Central memory CD4-positive, alpha-beta T cell (primary cell): ENCODE data around the gene CD86.

Source experiments
- DNase-seq: peaks from one replicate; pipeline ENCODE4 v3.0.0; 2022

The CD86 gene

GRCh38 chr3:122060040-122060698, 5.0 kb downstream of the CD86 start:
- DNase-seq, result no peak

DNA sequence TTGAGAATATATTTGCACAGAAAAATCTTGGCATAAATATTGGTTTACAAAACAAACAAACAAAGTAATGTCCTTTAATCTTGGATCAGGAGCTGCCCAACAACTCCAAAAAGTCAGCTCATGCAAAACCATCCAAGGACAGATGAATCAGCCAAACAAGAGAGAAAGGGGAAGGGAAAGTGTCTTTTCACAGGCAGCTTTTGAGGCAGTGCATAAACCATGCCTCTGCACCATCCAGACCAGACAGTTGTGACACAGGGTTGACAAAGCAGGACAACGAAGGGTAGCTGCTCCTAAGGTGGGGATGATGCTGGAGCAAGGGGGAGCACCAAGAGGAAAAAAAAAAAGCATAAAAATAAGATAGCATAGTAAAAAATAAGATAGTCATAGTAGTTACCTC, 8.7 kb downstream of the CD86 start:
- no peak for DNase-seq

DNA sequence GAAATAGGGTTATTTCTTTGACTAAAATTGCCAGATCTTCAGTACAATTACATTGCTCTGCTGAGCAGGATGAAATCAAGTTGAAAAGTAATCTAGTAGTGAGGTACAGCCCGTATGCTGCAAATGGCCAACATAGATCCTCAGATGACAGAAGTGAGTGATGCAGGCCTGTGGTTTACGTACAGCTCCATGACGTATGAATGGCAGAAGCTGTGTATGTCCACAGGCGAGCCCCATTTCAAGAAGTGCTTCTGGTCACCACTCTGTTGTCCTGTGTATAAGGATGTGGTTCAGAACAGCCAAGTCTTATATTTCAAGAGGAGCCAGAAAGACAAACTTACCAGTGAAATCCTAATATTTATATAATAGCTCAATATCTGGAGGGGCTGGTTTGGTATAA, 9.2 kb downstream of the CD86 start:
- no peak for DNase-seq

- no peak for DNase-seq
These were observed 11.4 kb downstream of the CD86 start for GRCh38 chr3:122066331-122067213.

DNA sequence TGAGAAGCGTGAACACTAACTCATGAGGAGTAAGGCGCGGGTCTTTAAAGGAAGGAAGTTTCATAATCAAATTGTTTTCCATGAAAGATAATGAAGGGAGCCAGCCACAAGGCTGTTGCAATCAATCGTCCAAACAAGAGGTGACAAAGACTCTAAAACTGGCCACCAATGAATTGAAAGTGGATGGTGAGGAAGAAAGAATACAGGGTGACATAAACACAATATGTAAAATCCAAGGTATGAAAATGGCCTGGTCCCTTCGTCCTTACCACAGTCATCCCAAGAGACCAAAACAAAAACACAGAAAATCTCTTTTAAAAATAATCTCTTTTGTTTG, 12.0 kb downstream of the CD86 start:
- DNase-seq, result no peak

- no peak for DNase-seq
These were observed 12.6 kb downstream of the CD86 start for GRCh38 chr3:122067588-122068240.

GRCh38 chr3:122074621-122075265, 19.6 kb downstream of the CD86 start:
- DNase-seq, result no peak

- DNase-seq, result no peak
These were observed 21.5 kb downstream of the CD86 start for GRCh38 chr3:122076491-122077292.

DNA sequence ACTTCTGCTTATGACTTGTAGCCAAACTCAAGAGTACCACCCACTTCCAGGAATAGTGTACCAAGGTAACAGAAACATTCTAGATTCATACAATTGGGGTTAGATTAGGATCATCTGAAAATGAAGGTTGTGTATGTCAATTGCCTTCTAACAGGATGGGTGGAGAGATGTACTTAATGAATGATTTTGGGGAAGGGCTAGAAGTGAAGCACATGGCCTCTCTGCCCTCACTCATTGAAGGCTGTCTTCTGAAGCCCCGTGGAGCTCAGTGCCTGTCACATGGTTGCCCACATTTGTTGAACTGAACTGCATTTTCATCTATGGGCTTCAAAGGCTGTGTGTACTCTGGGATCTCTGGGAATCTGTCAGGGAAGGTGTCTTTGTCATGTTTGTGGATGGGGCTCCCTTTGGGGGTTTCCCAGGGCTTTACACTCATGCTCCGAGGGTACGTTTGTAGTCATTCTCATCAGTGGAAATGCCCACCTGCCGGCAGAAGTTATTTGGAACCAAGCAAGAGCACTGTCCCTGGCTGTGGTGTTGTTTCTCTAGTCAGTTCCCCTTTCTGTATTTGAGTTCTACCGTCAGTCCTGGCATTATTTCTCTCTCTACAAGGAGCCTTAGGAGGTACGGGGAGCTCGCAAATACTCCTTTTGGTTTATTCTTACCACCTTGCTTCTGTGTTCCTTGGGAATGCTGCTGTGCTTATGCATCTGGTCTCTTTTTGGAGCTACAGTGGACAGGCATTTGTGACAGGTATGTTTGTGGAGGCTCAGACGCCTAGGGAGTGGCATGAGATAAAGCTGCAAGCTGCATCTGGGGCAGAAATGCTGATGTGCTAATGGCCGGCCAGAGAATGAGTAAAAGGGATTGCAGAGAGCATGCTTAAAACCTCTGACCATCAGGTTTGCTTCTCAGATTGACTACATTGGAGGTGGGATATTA, 22.4 kb downstream of the CD86 start:
- DNase-seq, result no peak

GRCh38 chr3:122078235-122078935, 23.2 kb downstream of the CD86 start:
- DNase-seq, result no peak

DNA sequence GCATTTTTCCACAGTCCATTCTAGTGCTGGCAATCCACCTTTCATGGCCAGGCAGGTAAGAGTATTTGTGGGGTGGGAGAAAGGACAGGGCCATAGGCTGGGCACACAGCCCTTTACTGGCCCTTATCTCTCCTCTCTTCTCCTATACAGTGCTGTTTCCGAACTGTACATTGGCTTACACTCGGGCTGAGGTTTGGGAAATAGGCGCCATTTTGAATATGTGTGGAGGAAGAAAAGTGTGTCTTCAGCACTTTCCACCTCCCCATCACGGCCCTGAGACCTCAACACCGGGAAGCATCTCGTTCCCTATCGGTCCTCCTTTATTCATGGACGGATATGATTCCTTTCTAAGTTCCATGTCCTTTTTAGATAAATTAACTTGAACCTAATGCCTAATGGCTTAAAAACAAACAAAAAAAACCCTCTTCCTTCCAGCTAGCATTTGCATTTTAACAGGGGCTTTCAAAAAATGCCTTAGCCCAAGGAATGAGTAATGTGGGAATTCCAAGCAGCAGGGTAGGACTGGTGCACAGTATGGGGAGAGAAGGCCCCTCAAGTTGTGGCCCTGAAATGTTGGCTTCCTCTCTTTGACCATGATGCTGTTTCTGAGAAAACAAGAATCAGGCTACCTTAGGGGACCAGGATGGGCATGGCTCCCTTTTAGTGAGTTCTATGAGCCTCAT, 24.5 kb downstream of the CD86 start:
- DNase-seq, result no peak

DNA sequence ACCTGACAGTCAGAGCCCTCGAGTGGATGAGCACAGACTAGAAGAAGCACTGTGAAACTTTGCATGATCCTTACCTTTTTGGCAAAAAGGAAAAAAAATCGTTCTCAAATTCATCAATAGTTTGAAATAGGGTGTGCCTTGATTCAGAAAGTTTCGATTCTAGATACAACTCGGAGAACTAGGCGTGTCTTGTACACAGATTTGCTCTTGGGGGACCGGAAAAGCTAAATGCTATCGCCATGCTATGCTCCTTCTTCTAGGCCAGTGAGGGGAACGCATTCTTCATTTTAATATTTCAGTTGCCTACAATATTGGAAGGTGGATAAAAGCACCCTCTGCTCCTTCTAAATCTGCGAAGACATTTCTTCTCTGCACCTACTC, 25.0 kb downstream of the CD86 start:
- DNase-seq, result no peak

GRCh38 chr3:122081543-122082247, 26.5 kb downstream of the CD86 start:
- no peak for DNase-seq

DNA sequence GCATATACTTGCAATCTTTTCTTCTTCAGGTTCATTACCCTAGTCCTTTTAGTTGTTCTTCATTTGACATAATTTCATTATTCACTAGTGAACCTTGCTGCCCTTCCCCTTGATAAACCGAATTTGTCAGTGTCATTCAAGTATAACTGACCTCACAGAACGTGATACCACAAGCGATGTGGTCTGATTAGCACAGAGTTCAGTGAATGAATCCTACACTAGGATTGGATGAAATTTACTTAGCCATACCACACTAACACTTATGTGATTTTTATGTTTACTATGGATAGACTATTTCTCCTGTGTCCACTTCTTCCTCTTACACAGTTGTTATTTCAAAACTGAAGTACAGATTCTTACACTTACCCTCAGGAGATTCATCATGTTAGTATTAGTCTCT, 27.2 kb downstream of the CD86 start:
- DNase-seq, result no peak

DNA sequence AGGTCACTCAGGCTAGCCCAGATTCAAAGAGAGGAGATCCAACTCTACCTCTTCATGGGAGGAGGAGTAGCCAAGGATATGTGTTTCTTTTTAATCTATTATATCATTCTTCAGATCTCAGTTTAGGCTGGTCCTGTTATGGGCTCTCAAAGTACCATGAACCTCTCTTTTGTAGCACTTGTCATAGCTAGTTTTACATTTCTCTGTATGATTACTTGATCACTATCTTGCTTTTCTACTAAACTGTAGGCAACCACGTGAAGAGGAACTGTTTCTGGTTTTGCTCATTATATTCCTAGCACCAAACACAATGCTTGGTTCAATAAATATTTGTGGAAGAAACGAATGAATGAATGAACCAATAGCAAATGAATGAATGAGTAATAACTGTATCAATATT, 29.6 kb downstream of the CD86 start:
- DNase-seq, result no peak

DNA sequence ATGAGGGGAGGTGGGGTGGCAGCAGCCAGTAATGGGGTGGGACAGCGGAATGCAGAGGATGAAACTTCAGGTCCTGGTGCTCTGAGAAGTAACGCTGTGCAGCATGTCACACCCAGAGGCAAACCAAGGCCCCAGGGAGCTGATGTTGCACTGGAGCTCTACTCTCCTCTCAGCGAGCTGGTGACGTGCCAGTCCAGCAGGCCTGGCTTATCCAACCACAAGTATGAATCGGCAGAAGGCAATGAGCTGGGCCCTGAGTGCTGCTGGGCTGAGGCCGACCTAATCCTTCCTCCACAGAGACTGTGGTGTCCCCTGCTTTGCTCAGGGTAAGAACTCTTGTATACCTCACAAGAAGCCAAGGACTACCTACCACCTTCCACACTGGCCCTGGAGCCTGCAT, 30.5 kb downstream of the CD86 start:
- no peak for DNase-seq

DNA sequence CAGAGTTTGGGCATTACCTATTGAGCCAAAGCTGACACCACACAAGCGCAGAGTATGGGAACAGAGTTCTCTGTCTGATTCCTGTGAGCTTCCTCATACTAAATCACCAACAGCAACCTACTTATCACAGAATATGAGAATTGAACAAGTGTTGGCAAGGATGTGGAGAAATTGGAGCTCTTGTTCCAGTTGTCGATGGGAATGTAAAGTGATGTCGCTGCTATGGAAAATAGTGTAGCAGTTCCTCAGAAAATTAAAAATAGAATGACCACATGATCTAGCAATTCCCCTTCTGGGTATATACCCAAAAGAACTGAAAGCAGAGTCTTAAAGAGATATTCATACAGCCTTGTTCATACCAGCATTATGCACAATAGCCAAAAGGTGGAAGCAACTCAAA, 33.4 kb downstream of the CD86 start:
- DNase-seq, result no peak

GRCh38 chr3:122091602-122092295, 36.6 kb downstream of the CD86 start:
- DNase-seq, result no peak
